Measurements from ENCODE around the gene TMEM132E. TPM values are rescaled to one million over a fixed set of nuclear protein-coding genes. Genes with fewer than 3 reads are reported as not detected.

Gene TMEM132E
- polyA plus RNA-seq, 3 donors = 0.08 to 0.22 (median 0.21) TPM

- 62 to 81% (median 79%) methylated on average over 11 of the region's 11 CpGs for WGBS, 3 donors
Observed at GRCh38 chr17:34589120-34589965, 10.0 kb downstream of the TMEM132E start.

GRCh38 chr17:34592002-34592401 is 12.6 kb downstream of the TMEM132E start:
- 26 to 46% (median 36%) methylated on average over 4 of the region's 4 CpGs for WGBS, 3 donors
- no peak overlapping the region for H3K27ac ChIP-seq (ENCODE audit: low read depth, low read length)

More at GRCh38 chr17:34589120-34589965, 10.0 kb downstream of the TMEM132E start:
- H3K27ac ChIP-seq (ENCODE audit: low read depth, low read length) = no peak overlapping the region

GRCh38 chr17:34596920-34597319 is 17.5 kb downstream of the TMEM132E start:
- H3K27ac ChIP-seq (ENCODE audit: low read depth, low read length) = no peak overlapping the region
- 14 to 33% (median 20%) methylated on average over 5 of the region's 5 CpGs for WGBS, 3 donors

GRCh38 chr17:34598161-34598776 is 18.9 kb downstream of the TMEM132E start:
- 64 to 84% (median 84%) methylated on average over 2 of the region's 2 CpGs for WGBS, 3 donors
- no peak overlapping the region for H3K27ac ChIP-seq (ENCODE audit: low read depth, low read length)

GRCh38 chr17:34601416-34601815 is 22.0 kb downstream of the TMEM132E start:
- 46 to 62% (median 51%) methylated on average over 3 of the region's 3 CpGs for WGBS, 3 donors
- no peak overlapping the region for H3K27ac ChIP-seq (ENCODE audit: low read depth, low read length)

- WGBS, 3 donors = 82 to 90% (median 90%) methylated on average over 3 of the region's 3 CpGs
- H3K27ac ChIP-seq (ENCODE audit: low read depth, low read length) = no peak overlapping the region
Observed at GRCh38 chr17:34603974-34604373, 24.6 kb downstream of the TMEM132E start.

GRCh38 chr17:34606763-34607162 is 27.4 kb downstream of the TMEM132E start:
- H3K27ac ChIP-seq (ENCODE audit: low read depth, low read length) = no peak overlapping the region
- 35 to 39% (median 37%) methylated on average over 5 of the region's 5 CpGs for WGBS, 3 donors

- no peak overlapping the region for H3K27ac ChIP-seq (ENCODE audit: low read depth, low read length)
- 54 to 63% (median 58%) methylated on average over 4 of the region's 4 CpGs for WGBS, 3 donors
Observed at GRCh38 chr17:34607917-34608316, 28.5 kb downstream of the TMEM132E start.

- no peak overlapping the region for H3K27ac ChIP-seq (ENCODE audit: low read depth, low read length)
- 43 to 64% (median 62%) methylated on average over 5 of the region's 5 CpGs for WGBS, 3 donors
Observed at GRCh38 chr17:34609210-34609609, 29.8 kb downstream of the TMEM132E start.

GRCh38 chr17:34610039-34610438 is 30.7 kb downstream of the TMEM132E start:
- H3K27ac ChIP-seq (ENCODE audit: low read depth, low read length) = no peak overlapping the region
- WGBS, 3 donors = 33 to 66% (median 60%) methylated on average over 5 of the region's 5 CpGs

GRCh38 chr17:34610506-34610905 is 31.1 kb downstream of the TMEM132E start:
- no peak overlapping the region for H3K27ac ChIP-seq (ENCODE audit: low read depth, low read length)
- WGBS, 3 donors = 57 to 77% (median 74%) methylated on average over 6 of the region's 6 CpGs

GRCh38 chr17:34613064-34614019 is 34.0 kb downstream of the TMEM132E start:
- H3K27ac ChIP-seq (ENCODE audit: low read depth, low read length) = no peak overlapping the region
- 28 to 50% (median 40%) methylated on average over 14 to 19 of the region's 19 CpGs for WGBS, 3 donors

GRCh38 chr17:34614698-34615097 is 35.3 kb downstream of the TMEM132E start:
- 64 to 73% (median 72%) methylated on average over 1 of the region's 1 CpG for WGBS, 3 donors
- H3K27ac ChIP-seq (ENCODE audit: low read depth, low read length) = no peak overlapping the region

- no peak overlapping the region for H3K27ac ChIP-seq (ENCODE audit: low read depth, low read length)
- WGBS, 3 donors = 45 to 59% (median 57%) methylated on average over 3 of the region's 3 CpGs
Observed at GRCh38 chr17:34615326-34615725, 35.9 kb downstream of the TMEM132E start.

GRCh38 chr17:34616148-34616547 is 36.8 kb downstream of the TMEM132E start:
- H3K27ac ChIP-seq (ENCODE audit: low read depth, low read length) = no peak overlapping the region
- 14 to 16% (median 14%) methylated on average over 3 of the region's 3 CpGs for WGBS, 3 donors

- 46 to 69% (median 65%) methylated on average over 4 of the region's 4 CpGs for WGBS, 3 donors
- no peak overlapping the region for H3K27ac ChIP-seq (ENCODE audit: low read depth, low read length)
Observed at GRCh38 chr17:34617398-34617797, 38.0 kb downstream of the TMEM132E start.

GRCh38 chr17:34619687-34620217 is 40.4 kb downstream of the TMEM132E start:
- 57 to 79% (median 75%) methylated on average over 3 of the region's 3 CpGs for WGBS, 3 donors
- no peak overlapping the region for H3K27ac ChIP-seq (ENCODE audit: low read depth, low read length)

GRCh38 chr17:34620458-34620857 is 41.1 kb downstream of the TMEM132E start:
- WGBS, 3 donors = 74 to 86% (median 82%) methylated on average over 5 of the region's 5 CpGs

More at GRCh38 chr17:34620458-34620857, 41.1 kb downstream of the TMEM132E start:
- no peak overlapping the region for H3K27ac ChIP-seq (ENCODE audit: low read depth, low read length)
